ENCODE measurements around the gene ESPN.
"Not testable (repeated sequence)": the region's sequence is repeated elsewhere in the genome, so short reads cannot be mapped to it uniquely, and the experiment has no call there.

Gene ESPN

DNA sequence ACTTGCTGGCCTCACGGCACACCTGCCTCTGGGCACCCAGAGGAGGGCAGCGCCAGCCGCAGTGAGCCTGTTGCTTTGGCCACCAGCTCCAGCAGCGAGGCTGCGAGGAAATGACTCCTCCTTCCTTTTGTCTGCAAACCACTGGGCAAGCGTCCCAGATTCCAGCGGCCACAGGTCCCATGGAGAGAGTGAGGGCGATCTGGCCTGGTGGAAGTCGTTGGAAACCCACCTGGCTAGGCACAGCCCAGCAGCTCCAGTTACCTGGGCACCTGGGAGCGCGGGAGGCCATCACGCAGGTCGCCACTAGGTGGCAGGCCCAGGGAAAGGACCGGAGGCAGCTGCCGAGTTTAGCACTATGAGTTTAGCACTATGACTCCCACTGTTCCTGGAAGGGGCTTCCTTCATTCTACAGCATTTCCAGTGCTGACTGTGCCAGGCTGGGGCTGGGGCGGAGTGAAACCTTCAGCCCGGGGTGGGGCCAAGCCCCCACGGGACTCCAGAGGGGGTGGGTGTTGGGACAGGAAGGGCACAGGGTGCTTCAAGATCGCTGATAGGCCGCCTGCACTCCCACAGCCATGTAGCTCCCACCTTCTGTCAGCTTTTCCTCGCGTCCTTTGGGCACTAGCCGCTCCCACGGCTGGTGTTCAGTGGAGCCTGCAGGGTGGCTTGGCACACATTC lies 1.1 kb upstream of the ESPN start:
- peak; percentile 59 for TF ChIP-seq CTCF (IDR thresholded peaks at IDR 0.05; ENCODE audit: control insufficient read depth, insufficient read depth, low read depth, low read length, missing control alignments)
- no peak overlapping the region for H3K4me3 ChIP-seq (ENCODE audit: control insufficient read depth, low read depth, low read length)
- no peak for DNase-seq (ENCODE audit: low read depth)

DNA sequence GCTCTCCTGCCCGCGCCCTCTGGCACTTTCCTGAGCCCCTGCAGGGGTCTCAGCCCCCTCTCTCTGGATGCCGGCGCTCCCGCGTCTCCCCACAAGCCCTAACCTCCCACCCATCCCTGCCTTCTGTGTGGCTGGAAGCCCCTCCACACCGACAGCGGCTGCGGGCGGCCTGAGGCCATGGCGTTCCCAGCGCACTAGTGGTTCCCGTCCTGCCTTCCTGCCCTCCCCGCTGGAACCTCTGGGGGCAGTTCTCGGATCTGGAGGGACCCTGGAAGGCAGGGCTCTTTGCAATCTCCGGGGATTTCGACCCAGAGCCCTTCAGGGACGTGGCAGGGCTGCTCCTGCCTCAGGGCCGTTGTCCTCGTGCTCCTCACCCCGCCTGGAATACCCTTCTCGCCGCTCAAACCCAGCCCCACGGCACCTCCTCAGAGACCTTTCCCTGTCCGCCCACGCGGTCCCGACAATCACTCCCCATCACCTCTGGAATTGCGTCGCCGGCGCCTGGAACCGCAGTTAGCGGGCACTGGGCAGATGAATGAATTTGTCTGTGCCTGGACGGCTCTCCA lies 493 bp upstream of the ESPN start:
- H3K4me3 ChIP-seq (ENCODE audit: control insufficient read depth, low read depth, low read length): no peak overlapping the region
- TF ChIP-seq CTCF (IDR thresholded peaks at IDR 0.05; ENCODE audit: control insufficient read depth, insufficient read depth, low read depth, low read length, missing control alignments): no peak
- no peak for DNase-seq (ENCODE audit: low read depth)

DNA sequence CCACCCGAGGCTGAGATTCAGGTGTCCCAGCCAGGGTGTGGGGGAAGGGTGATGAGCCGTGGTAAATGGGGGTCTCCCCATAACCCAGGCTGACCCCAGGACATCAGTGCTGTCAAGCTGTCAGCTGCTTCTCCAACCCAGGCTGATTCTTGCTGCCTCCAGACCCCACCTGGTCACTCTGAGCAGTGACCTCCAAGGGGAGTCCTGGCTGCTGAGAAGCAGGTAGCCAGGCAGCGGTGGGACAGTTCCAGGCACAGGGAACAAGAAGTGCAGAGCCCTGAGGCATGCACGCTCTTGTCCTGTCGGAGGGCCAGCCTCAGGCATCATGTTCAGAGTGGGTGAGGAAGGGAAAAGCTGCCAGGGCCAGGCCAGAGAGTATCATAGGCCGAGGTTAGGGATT lies 1.1 kb downstream of the ESPN start:
- TF ChIP-seq CTCF (IDR thresholded peaks at IDR 0.05; ENCODE audit: control insufficient read depth, insufficient read depth, low read depth, low read length, missing control alignments): no peak
- no peak for DNase-seq (ENCODE audit: low read depth)
- H3K4me3 ChIP-seq (ENCODE audit: control insufficient read depth, low read depth, low read length): no peak overlapping the region

- no peak for DNase-seq (ENCODE audit: low read depth)
- H3K4me3 ChIP-seq (ENCODE audit: control insufficient read depth, low read depth, low read length): no peak overlapping the region
- no peak for TF ChIP-seq CTCF (IDR thresholded peaks at IDR 0.05; ENCODE audit: control insufficient read depth, insufficient read depth, low read depth, low read length, missing control alignments)
Observed at GRCh38 chr1:6426277-6426971, 1.8 kb downstream of the ESPN start.

DNA sequence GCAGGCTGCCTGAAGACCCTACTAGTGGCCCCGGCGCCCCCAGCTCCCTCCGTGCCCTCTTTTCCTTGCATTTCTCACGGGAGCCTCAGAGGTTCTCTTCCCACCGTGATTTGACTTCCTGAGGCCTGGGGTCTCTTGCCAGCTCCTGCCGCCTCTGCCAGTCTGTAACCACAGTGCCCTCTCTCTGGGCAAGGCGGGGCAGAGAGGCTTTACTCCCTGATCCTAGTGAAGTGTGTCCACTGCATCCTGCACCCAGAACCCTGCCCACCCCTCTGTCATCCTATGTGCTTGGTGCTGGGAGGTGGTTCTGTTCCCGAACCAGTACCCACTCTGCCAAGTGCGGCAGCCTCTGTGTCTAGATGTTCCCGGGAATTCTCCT lies 2.4 kb downstream of the ESPN start:
- H3K4me3 ChIP-seq (ENCODE audit: control insufficient read depth, low read depth, low read length): no peak overlapping the region
- TF ChIP-seq CTCF (IDR thresholded peaks at IDR 0.05; ENCODE audit: control insufficient read depth, insufficient read depth, low read depth, low read length, missing control alignments): no peak
- no peak for DNase-seq (ENCODE audit: low read depth)

DNA sequence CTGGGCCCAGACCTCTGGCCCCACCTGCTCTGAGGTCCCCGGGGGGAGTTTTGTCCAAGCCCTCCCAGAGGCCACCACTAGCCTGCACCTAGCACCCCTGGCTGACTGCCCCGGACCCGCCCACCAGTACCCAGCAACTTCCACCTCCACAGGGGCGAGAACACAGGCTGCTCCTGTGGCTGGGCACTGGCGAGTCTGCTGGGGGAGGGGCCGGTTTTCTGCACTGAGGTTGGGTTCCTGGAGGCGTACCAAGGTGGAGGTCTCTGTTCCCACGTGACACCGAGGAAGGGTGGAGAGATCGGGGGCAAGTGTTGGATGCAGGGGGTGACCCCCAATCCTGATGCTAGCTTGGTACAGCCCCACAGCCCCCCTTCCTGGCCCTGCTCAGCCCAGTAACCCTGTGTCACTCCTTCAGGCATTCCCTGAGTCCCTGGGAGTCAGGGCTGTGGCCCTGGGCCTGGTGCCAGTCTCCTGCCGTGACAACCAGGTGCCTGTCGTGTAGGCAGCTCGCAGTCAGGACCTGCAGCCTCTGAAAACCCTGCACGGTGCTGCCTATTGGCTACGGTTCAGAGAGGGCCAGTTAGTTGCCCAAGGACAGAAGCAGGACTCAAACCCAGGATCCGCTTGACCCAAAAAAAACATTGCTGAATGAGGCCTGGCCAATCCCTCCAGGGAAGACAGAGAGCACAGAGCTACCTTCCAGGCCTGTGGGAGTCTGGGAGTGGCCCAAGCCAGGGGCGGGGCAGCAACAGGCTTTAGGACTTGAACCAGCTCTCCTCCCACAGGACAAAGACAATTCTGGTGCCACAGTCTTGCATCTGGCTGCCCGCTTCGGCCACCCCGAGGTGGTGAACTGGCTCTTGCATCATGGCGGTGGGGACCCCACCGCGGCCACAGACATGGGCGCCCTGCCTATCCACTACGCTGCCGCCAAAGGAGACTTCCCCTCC lies 3.1 kb downstream of the ESPN start:
- no peak for DNase-seq (ENCODE audit: low read depth)
- no peak for TF ChIP-seq CTCF (IDR thresholded peaks at IDR 0.05; ENCODE audit: control insufficient read depth, insufficient read depth, low read depth, low read length, missing control alignments)
- H3K4me3 ChIP-seq (ENCODE audit: control insufficient read depth, low read depth, low read length): no peak overlapping the region

DNA sequence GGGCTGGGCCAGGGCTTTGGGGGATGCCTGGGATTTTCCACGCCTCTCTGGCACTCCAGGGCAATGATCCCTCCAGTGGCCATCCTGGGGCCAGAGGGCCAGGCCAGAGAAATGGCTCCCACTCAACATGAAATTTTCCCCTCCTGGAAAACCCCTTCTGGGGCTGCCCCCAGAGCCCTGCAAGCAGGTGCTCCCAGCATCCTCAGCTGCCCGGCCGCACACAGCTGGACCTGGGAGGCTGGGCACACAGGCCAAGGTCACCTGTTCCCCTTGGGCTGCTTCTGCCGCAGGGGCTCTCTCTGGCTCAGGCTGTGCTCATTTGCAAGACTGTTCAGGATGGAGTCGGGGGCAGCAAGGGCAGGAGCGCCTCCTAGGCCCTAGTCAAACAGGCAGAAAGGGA lies 3.9 kb downstream of the ESPN start:
- H3K4me3 ChIP-seq (ENCODE audit: control insufficient read depth, low read depth, low read length); DNase-seq (ENCODE audit: low read depth): not testable (repeated sequence)

DNA sequence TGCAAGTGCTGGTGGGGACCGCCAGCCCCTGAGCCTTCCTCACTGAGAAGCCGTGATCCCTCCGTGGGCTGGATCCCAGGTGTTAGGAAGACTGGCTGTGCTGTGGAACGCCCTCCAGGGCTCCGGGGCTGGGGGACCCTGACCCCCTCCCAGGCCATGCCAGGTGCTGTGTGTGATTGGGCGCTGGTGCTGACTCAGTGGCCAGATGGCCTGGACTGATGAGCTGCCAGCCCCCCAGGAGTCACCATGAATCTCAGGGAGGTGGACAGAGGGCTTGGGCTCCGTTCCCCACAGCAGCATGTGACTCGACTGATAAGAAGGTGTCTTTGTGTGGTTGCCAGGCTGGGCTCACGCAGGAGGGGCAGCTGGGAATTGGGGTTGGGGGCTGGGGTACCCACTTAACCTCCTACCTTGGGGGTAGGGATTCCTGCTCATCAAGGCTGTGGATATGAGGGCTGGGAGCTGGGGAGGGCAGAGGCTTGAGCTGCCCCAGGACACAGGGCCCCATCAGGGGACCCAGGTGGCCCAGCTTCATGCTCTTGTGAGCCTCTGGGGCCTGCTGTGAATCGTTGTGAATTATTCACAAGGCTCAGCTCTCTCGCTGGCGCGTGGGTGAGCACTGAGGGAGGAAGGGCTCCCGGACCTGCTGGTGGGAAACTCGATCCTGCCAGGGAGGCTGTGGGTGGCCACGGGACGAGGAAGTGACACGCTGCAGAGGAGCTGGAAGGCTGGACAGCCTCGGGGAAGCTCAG lies 5.3 kb downstream of the ESPN start:
- not testable (repeated sequence) for DNase-seq (ENCODE audit: low read depth); H3K4me3 ChIP-seq (ENCODE audit: control insufficient read depth, low read depth, low read length)
